HL-60 (cell line): ENCODE results near the gene USF2.

Experiments used
- GABPA ChIP-seq: IDR thresholded peaks from 2 replicates; pipeline ENCODE4 v1.6.1; 2012; ENCODE audit warnings: low read depth
- POLR2AphosphoS5 ChIP-seq: IDR thresholded peaks from 2 replicates; pipeline ENCODE4 v1.6.1; 2012; ENCODE audit warnings: low read depth
- TF ChIP-seq, protein P1 (sequence below): IDR thresholded peaks from one replicate; pipeline ENCODE4 v1.5.1; 2011; ENCODE audit warnings: low read length, control low read depth, inconsistent platforms; ENCODE audit not compliant: insufficient read depth

DNA sequence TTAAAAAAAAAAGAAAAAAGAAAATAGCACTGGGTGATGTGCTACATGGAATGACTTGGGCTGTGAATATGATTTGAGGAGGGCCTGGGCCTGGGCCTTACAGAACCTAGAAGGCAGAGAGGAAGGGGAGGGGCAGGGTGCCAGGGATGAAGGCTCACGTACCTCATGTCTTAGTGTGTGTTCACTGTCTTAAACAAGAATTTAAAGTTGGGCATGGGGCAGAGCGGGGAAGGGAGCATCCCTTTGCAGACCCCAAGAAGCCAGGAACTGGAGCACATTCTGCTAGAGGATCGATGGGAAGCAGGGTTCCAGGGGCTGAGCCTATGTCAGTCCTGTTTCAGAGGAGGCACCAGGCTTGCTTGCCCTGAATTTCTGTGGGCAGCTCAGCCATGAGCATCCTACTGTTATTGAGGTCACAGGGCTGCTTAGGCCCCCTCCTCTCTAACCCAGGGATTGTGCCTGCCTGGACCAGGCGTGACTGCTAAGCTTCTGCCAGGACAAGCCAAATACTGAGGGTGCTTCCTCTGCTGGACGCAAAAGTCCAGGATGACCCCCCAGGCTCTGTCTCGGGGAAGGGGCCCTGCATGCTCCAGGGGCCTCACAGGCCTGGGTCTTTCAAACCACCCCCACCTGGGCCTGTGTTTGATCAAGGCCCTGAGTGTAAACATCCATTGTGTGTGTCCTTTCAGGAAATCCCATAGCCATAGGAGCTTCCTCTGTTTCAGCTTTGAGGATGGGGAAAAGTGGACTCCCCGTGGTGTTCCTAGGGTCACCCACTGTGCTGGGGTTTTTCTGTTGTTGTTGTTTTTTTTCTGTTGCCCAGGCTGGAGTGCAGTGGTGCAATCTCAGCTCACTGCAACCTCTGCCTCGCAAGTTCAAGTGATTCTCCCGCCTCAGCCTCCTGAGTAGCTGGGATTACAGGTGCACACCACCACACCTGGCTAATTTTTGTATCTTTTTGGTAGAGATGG is 15.2 kb upstream of the USF2 start:
- TF ChIP-seq, protein P1, sequence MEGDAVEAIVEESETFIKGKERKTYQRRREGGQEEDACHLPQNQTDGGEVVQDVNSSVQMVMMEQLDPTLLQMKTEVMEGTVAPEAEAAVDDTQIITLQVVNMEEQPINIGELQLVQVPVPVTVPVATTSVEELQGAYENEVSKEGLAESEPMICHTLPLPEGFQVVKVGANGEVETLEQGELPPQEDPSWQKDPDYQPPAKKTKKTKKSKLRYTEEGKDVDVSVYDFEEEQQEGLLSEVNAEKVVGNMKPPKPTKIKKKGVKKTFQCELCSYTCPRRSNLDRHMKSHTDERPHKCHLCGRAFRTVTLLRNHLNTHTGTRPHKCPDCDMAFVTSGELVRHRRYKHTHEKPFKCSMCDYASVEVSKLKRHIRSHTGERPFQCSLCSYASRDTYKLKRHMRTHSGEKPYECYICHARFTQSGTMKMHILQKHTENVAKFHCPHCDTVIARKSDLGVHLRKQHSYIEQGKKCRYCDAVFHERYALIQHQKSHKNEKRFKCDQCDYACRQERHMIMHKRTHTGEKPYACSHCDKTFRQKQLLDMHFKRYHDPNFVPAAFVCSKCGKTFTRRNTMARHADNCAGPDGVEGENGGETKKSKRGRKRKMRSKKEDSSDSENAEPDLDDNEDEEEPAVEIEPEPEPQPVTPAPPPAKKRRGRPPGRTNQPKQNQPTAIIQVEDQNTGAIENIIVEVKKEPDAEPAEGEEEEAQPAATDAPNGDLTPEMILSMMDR: no peak
- TF ChIP-seq POLR2AphosphoS5: no peak
- TF ChIP-seq GABPA: no peak
